PFSK-1 (cell line): ENCODE data around the gene NUP160.

Experiments used
- FOXP2 ChIP-seq: optimal IDR thresholded peaks from 2 replicates; pipeline ENCODE3; 2011; ENCODE audit warnings: borderline replicate concordance, control low read depth, inconsistent platforms; ENCODE audit not compliant: insufficient read depth; ENCODE audit errors: extremely low read length, extremely low read depth
- POLR2AphosphoS5 ChIP-seq: IDR thresholded peaks from 2 replicates; pipeline ENCODE4 v1.6.1; 2012; ENCODE audit warnings: low read depth, mild to moderate bottlenecking, control low read depth, low read length, moderate library complexity
- SIN3A ChIP-seq: IDR thresholded peaks from 2 replicates; pipeline ENCODE4 v1.6.1; 2012; ENCODE audit warnings: mild to moderate bottlenecking, low read length, moderate library complexity, borderline replicate concordance; ENCODE audit not compliant: insufficient read depth
- TAF1 ChIP-seq: IDR thresholded peaks from 2 replicates; pipeline ENCODE4 v1.6.1; 2012; ENCODE audit warnings: low read length, control low read depth, borderline replicate concordance; ENCODE audit not compliant: insufficient read depth
- TF ChIP-seq, protein P1 (sequence below), 2 experiments: IDR thresholded peaks; 2 replicates each; pipeline versions ENCODE4 v1.6.1 to v1.8.0; 2011 to 2012; ENCODE audit warnings: low read depth in 2 of 2, low read length in 2 of 2, control low read depth in 1 of 2, inconsistent platforms in 1 of 2, mild to moderate bottlenecking in 1 of 2, moderate library complexity in 1 of 2; ENCODE audit not compliant: insufficient read depth in 1 of 2

The NUP160 gene

DNA sequence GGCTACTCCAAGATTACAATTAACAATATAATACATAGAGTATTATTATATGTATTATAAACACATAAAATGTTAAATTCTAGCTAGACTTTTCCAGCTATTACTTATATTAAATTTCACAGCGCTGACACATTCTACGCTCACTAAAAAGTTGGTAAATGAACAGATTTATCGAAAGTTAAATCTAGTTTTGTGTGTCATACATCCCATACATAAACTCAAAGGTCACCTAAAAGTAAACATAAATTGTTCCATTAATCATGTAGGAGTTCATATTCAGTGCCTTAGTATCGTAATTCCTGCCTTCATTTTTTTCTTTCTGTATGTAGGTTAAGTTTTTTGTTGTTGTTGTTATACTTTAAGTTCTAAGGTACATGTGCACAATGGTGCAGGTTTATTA lies 91.9 kb downstream of the NUP160 start:
- TF ChIP-seq TAF1 (no peak), SIN3A (no peak), POLR2AphosphoS5 (no peak), FOXP2 (no peak)
- TF ChIP-seq, protein P1, sequence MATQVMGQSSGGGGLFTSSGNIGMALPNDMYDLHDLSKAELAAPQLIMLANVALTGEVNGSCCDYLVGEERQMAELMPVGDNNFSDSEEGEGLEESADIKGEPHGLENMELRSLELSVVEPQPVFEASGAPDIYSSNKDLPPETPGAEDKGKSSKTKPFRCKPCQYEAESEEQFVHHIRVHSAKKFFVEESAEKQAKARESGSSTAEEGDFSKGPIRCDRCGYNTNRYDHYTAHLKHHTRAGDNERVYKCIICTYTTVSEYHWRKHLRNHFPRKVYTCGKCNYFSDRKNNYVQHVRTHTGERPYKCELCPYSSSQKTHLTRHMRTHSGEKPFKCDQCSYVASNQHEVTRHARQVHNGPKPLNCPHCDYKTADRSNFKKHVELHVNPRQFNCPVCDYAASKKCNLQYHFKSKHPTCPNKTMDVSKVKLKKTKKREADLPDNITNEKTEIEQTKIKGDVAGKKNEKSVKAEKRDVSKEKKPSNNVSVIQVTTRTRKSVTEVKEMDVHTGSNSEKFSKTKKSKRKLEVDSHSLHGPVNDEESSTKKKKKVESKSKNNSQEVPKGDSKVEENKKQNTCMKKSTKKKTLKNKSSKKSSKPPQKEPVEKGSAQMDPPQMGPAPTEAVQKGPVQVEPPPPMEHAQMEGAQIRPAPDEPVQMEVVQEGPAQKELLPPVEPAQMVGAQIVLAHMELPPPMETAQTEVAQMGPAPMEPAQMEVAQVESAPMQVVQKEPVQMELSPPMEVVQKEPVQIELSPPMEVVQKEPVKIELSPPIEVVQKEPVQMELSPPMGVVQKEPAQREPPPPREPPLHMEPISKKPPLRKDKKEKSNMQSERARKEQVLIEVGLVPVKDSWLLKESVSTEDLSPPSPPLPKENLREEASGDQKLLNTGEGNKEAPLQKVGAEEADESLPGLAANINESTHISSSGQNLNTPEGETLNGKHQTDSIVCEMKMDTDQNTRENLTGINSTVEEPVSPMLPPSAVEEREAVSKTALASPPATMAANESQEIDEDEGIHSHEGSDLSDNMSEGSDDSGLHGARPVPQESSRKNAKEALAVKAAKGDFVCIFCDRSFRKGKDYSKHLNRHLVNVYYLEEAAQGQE (IDR thresholded peaks at IDR 0.05; ENCODE audit: insufficient read depth in 1 of 2, low read depth in 2 of 2, low read length in 2 of 2), result no peak

DNA sequence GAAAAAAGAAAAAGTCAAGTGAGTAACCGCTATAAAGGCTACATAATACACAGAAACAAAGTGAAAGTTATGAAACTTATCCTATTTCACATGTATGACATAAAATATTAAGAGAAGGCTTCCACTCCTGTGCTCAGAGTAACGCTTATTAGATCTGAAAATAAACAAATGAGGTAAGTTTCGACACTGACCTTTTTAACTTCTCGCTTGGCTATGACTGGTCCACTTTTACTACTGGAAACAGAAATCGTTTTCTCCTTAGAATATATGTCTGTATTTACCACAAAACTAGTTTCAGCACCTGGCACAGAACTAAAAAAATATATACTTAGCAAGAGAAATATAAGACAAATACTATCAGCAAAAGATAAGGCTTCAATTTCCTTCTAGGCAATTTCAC lies 97.4 kb downstream of the NUP160 start:
- TF ChIP-seq FOXP2 (no peak), TAF1 (no peak), POLR2AphosphoS5 (no peak), SIN3A (no peak)
- TF ChIP-seq, protein P1 (IDR thresholded peaks at IDR 0.05; ENCODE audit: insufficient read depth in 1 of 2, low read depth in 2 of 2, low read length in 2 of 2), result no peak

DNA sequence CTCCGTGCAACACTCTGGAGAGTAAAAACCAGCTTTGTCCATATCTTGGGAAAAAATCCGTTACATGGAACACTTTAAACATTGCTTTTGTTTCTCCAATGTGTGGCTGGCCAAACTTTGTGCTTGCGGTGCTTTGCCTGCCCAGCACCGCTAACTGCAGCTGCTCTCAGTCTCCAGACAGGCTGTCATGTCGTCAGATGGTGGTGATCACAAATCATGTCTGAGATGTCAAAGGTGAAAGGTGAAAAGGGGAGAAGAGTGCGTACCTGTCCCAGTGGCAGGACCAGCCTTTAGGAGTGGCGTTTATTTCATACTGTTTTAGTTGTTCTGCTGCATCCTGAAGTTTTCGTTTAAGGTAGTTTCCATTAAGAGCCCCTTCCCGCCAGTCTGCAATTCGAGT lies 115.9 kb downstream of the NUP160 start:
- no peak for TF ChIP-seq SIN3A
- no peak for TF ChIP-seq FOXP2
- TF ChIP-seq TAF1, result no peak
- TF ChIP-seq, protein P1 (IDR thresholded peaks at IDR 0.05; ENCODE audit: insufficient read depth in 1 of 2, low read depth in 2 of 2, low read length in 2 of 2), result no peak

DNA sequence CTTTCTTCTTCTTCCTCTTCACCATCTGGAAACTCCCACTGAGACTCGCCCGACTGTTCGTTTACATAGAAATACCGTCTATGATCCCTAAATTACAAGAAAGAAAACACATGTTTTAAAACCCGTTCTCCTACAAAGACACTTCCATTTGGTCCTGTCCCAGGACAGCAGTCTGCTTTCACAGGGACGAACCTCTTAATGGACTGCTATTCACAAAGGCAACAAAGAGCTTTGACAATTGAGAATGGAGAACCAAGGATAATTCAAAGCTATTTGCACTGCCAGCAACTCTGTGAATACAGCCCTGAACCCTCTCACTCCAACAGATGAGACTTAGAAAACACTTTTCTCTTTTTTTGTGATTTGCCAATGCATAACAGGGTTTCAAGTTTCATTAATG lies 116.7 kb downstream of the NUP160 start:
- no peak for TF ChIP-seq POLR2AphosphoS5
